A549 (cell line): ENCODE results near the gene CCKAR.

Experiments used
- BHLHE40 ChIP-seq: IDR thresholded peaks from 2 replicates; pipeline ENCODE4 v1.6.1; 2012; ENCODE audit warnings: low read depth, low read length, inconsistent platforms
- CHD2 ChIP-seq: fragments of 150-350 bp; IDR thresholded peaks from 2 replicates; pipeline ENCODE4 v1.6.1; 2014; ENCODE audit warnings: low read length; ENCODE audit not compliant: partially characterized antibody
- CTCF ChIP-seq: fragments of >200 bp; sonication (Bioruptor Twin); formaldehyde crosslinking; IDR thresholded peaks from 3 replicates; pipeline ENCODE4 v1.5.1; 2016
- HOXA7 ChIP-seq: fragments of 250-450 bp; sonication (Bioruptor Pico); IDR thresholded peaks from 2 replicates; pipeline ENCODE4 v1.5.0; 2020; ENCODE audit warnings: mild to moderate bottlenecking, moderate library complexity
- JUN ChIP-seq, 2 experiments: fragments of >200 bp; sonication (Bioruptor Twin); formaldehyde crosslinking; IDR thresholded peaks; 2 replicates in 1 of 2; 3 replicates in 1 of 2; pipeline ENCODE4 v1.6.1; 2016 to 2017
- MAX ChIP-seq: IDR thresholded peaks from 2 replicates; pipeline ENCODE4 v1.6.1; 2012
- MYC ChIP-seq: IDR thresholded peaks from 2 replicates; pipeline ENCODE4 v1.6.1; 2012; ENCODE audit warnings: mild to moderate bottlenecking, inconsistent platforms, low read length, improper control_type of control experiment, borderline replicate concordance
- POLR2A ChIP-seq: IDR thresholded peaks from 2 replicates; pipeline ENCODE4 v1.6.1; 2012; ENCODE audit warnings: mild to moderate bottlenecking, low read length
- USF2 ChIP-seq: fragments of 450-650 bp; IDR thresholded peaks from 2 replicates; pipeline ENCODE4 v1.6.1; 2014; ENCODE audit warnings: antibody characterized with exemption

- TF ChIP-seq CTCF, result no peak
- no peak for TF ChIP-seq BHLHE40
- TF ChIP-seq MAX, result no peak
- TF ChIP-seq JUN (IDR thresholded peaks at IDR 0.05), result no peak
- TF ChIP-seq POLR2A, result no peak
- TF ChIP-seq CHD2, result no peak
- TF ChIP-seq MYC, result no peak
- TF ChIP-seq HOXA7 (CRISPR knock-in tag), result no peak
- no peak for TF ChIP-seq USF2
Observed at GRCh38 chr4:26496207-26496783, 6.0 kb upstream of the CCKAR start.
